Hepatocyte (in vitro differentiated cells): ENCODE measurements around the gene C8G. TPM values are rescaled to one million over a fixed set of nuclear protein-coding genes. Genes with fewer than 3 reads are reported as not detected.

Experiments used
- DNase-seq: peaks from one replicate; pipeline ENCODE4 v3.0.0-alpha.2; 2016; ENCODE audit warnings: low spot score
- H2AFZ ChIP-seq: fragments of 200-600 bp; sonication (generic); 2 replicates; pipeline ENCODE4 v1.6.0; 2016; ENCODE audit warnings: antibody characterized with exemption, mild to moderate bottlenecking
- H3K27ac ChIP-seq: fragments of 200-600 bp; sonication (generic); 2 replicates; pipeline ENCODE4 v1.5.1; 2016; ENCODE audit warnings: mild to moderate bottlenecking
- H3K27me3 ChIP-seq: fragments of 200-600 bp; sonication (generic); 2 replicates; pipeline ENCODE4 v1.6.1; 2016
- H3K36me3 ChIP-seq: fragments of 200-600 bp; sonication (generic); replicated peaks from 2 replicates; pipeline ENCODE4 v1.5.1; 2016; ENCODE audit warnings: low read depth; ENCODE audit not compliant: insufficient read depth
- H3K4me1 ChIP-seq: fragments of 200-600 bp; sonication (generic); 2 replicates; pipeline ENCODE4 v1.5.1; 2016; ENCODE audit warnings: mild to moderate bottlenecking, moderate library complexity; ENCODE audit not compliant: insufficient read depth
- H3K4me2 ChIP-seq: fragments of 200-600 bp; sonication (generic); 2 replicates; pipeline ENCODE4 v1.6.0; 2016
- H3K4me3 ChIP-seq: fragments of 200-600 bp; sonication (generic); 2 replicates; pipeline ENCODE4 v1.5.1; 2016; ENCODE audit warnings: mild to moderate bottlenecking
- H3K79me2 ChIP-seq: fragments of 200-600 bp; sonication (generic); 2 replicates; pipeline ENCODE4 v1.6.0; 2017; ENCODE audit warnings: mild to moderate bottlenecking
- H3K9me2 ChIP-seq: fragments of 200-600 bp; sonication (generic); replicated peaks from 2 replicates; pipeline ENCODE4 v1.6.0; 2017; ENCODE audit warnings: mild to moderate bottlenecking; ENCODE audit not compliant: insufficient read depth
- H3K9me3 ChIP-seq: fragments of 200-600 bp; sonication (generic); 2 replicates; pipeline ENCODE4 v1.5.1; 2016; ENCODE audit warnings: low read depth, mild to moderate bottlenecking
- H4K20me1 ChIP-seq: fragments of 200-600 bp; sonication (generic); 2 replicates; pipeline ENCODE4 v1.6.0; 2016; ENCODE audit warnings: mild to moderate bottlenecking; ENCODE audit not compliant: insufficient read depth, poor library complexity, severe bottlenecking
- CTCF ChIP-seq: fragments of 200-600 bp; sonication (generic); IDR thresholded peaks from 2 replicates; pipeline ENCODE4 v1.5.1; 2016; ENCODE audit warnings: antibody characterized with exemption, mild to moderate bottlenecking; ENCODE audit not compliant: poor library complexity
- EZH2 ChIP-seq: fragments of 200-600 bp; sonication (generic); IDR thresholded peaks from 2 replicates; pipeline ENCODE4 v1.6.1; 2016; ENCODE audit warnings: antibody characterized with exemption, mild to moderate bottlenecking, borderline replicate concordance
- EZH2phosphoT487 ChIP-seq: fragments of 200-600 bp; sonication (generic); IDR thresholded peaks from one replicate; pipeline ENCODE4 v1.6.1; 2018; ENCODE audit warnings: antibody characterized with exemption, mild to moderate bottlenecking, low read depth, moderate library complexity; ENCODE audit not compliant: unreplicated experiment, severe bottlenecking
- WGBS: methylation state at CpG from one replicate; pipeline ENCODE4 v1.1.6; 2016; ENCODE audit warnings: low lambda C conversion rate; ENCODE audit errors: missing lambda C conversion rate; 5-methylcytosine and 5-hydroxymethylcytosine counted together
- polyA plus RNA-seq: library from polyadenylated mRNA; unstranded; fragments of >200 nt; fragmentation: Nextera tagmentation; extraction: Ambion mirVana; gene quantifications from 2 replicates; pipeline ENCODE4 v1.2.1, GENCODE V29; 2016
- total RNA-seq: library from RNA; depleted of rRNA; stranded (reverse); fragments of >200 nt; gene quantifications from 2 replicates; pipeline ENCODE4 v1.2.3, GENCODE V29; 2014

C8G gene
- total and polyA plus RNA-seq, 2 experiments from 2014 or later: 5.7 to 15.4 TPM

DNA sequence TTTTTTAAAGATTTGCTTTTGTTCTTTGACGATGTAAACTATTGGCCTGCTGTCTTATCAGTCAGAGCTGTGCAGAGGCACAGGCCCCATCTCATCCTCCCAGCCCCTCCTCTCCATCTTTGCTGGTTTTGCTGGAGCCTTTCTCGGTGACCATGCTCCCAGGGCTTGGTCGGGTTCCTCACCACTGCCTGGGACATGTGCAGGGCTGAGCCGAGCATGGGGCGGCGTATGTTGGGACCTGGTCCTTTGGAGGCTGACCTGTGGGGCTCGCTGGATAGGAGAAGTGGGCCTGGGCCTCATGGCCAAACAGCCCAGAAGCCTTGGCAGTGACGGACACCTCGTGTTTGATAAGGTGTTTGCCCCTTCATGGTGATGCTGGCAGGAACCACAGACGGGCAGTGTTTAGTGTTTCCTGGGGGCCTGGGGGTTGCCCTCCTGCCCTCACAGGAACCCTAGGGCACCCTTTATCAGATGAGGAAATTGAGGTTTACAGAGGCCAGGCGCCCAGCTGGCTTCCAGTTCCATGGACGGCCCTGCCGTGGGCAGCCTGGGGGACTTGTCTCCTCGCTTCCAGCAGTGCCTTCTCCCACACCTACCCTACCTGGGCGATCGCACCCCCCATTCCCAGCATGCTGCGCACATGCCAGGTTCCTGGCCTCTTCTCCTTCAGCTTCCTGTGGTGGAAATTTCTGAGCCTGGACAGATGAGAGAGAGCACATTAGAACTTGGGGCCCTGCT lies 31.2 kb upstream of the C8G start:
- H3K36me3 ChIP-seq: no peaks in the 10 kb centered on the region
- 95% methylated on average over 17 of the region's 17 CpGs for WGBS

DNA sequence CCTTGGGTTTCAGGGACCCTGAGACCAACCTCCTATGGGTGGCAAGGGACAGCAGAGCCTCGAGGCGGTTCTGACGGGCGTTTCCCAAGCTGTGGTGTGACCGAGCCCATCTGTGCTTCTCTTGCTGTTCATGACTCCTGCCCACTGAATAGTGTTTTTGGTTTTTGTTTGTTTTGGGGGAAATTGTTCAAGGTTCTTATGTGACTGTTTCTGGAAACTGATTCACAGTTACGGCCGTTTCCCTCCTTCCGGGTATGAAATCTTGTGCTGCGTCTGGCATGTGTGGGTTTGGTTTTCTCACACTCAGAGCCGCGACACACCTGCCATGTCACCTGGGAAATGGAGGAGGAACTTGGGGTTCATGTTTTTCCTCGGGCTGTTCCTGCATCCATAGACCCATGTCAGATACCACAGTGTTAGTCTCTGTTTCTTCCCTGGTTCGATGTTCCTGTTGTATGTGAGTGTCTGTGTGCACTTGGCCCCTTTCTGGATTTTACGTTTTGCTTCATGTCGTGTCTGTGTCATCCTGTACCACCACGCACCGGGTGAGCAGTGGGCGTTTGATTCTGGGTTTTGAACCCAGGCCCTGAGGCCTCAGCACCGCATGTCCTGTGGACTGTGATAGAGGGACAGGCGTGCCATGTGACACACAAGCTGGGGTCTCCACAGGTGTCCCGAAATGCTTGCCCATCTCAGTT lies 29.3 kb upstream of the C8G start:
- H2AFZ ChIP-seq: no peak overlapping the region
- no peaks in the 10 kb centered on the region for H3K36me3 ChIP-seq
- no peak for TF ChIP-seq EZH2
- no peak for TF ChIP-seq CTCF
- no peak for TF ChIP-seq EZH2phosphoT487
- no peak overlapping the region for H3K4me2 ChIP-seq
- no peak for DNase-seq
- no peaks in the 10 kb centered on the region for H3K9me2 ChIP-seq
- no peaks in the 10 kb centered on the region for H3K9me3 ChIP-seq
- no peaks in the 10 kb centered on the region for H3K4me1 ChIP-seq
- no peaks in the 10 kb centered on the region for H3K27me3 ChIP-seq
- 93% methylated on average over 21 of the region's 21 CpGs for WGBS
- no peaks in the 10 kb centered on the region for H4K20me1 ChIP-seq
- H3K79me2 ChIP-seq: no peaks in the 10 kb centered on the region
- H3K4me3 ChIP-seq: no peak overlapping the region
- no peak overlapping the region for H3K27ac ChIP-seq

More for the DNA sequence above, 31.2 kb upstream of the C8G start:
- Histone ChIP-seq H3K27ac (no peak overlapping the region), H3K79me2 (no peaks in the 10 kb centered on the region), H3K4me2 (no peak overlapping the region), H3K9me2 (no peaks in the 10 kb centered on the region), H3K4me1 (no peaks in the 10 kb centered on the region), H3K9me3 (no peaks in the 10 kb centered on the region), H2AFZ (no peak overlapping the region), H3K4me3 (no peak overlapping the region), H4K20me1 (no peaks in the 10 kb centered on the region), H3K27me3 (no peaks in the 10 kb centered on the region)
- TF ChIP-seq EZH2: no peak
- TF ChIP-seq EZH2phosphoT487: no peak
- no peak for TF ChIP-seq CTCF
- no peak for DNase-seq

GRCh38 chr9:136916330-136917184 lies 28.5 kb upstream of the C8G start:
- Histone ChIP-seq H3K36me3 (no peaks in the 10 kb centered on the region), H3K27ac (no peak overlapping the region), H2AFZ (no peak overlapping the region), H3K79me2 (no peaks in the 10 kb centered on the region), H3K9me2 (no peaks in the 10 kb centered on the region), H3K4me2 (no peak overlapping the region), H3K9me3 (no peaks in the 10 kb centered on the region), H4K20me1 (no peaks in the 10 kb centered on the region), H3K27me3 (no peaks in the 10 kb centered on the region), H3K4me1 (no peaks in the 10 kb centered on the region), H3K4me3 (no peak overlapping the region)
- no peak for TF ChIP-seq EZH2
- TF ChIP-seq CTCF: no peak
- DNase-seq: no peak
- WGBS: 97% methylated on average over 32 of the region's 32 CpGs
